DOHH2 (cell line): Measurements from ENCODE around the gene KHDRBS2.

Experiments
- H3F3A ChIP-seq: fragments of 200-600 bp; sonication (generic), shearing (Covaris generic); 2 replicates; pipeline ENCODE4 v1.6.0; 2016; ENCODE audit warnings: antibody characterized with exemption, mild to moderate bottlenecking; ENCODE audit not compliant: control insufficient read depth, insufficient read depth
- H3K27ac ChIP-seq: fragments of 200-600 bp; sonication (generic); 2 replicates; pipeline ENCODE4 v1.5.1; 2014; ENCODE audit warnings: low read depth, mild to moderate bottlenecking, low read length, moderate library complexity
- H3K27me3 ChIP-seq: fragments of 200-600 bp; sonication (generic); 2 replicates; pipeline ENCODE4 v1.6.1; 2014; ENCODE audit warnings: mild to moderate bottlenecking, low read length, mixed read lengths; ENCODE audit not compliant: control insufficient read depth
- H3K36me3 ChIP-seq: fragments of 200-600 bp; sonication (generic); 2 replicates; pipeline ENCODE4 v1.6.1; 2014; ENCODE audit warnings: mild to moderate bottlenecking, low read length, moderate library complexity, mixed read lengths; ENCODE audit not compliant: control insufficient read depth
- H3K4me1 ChIP-seq: fragments of 200-600 bp; sonication (generic); 2 replicates; pipeline ENCODE4 v1.6.1; 2014; ENCODE audit warnings: mild to moderate bottlenecking, low read length, mixed read lengths; ENCODE audit not compliant: control insufficient read depth
- H3K4me2 ChIP-seq: fragments of 200-600 bp; sonication (generic); 2 replicates; pipeline ENCODE4 v1.6.0; 2014; ENCODE audit warnings: mild to moderate bottlenecking, low read length, moderate library complexity
- H3K4me3 ChIP-seq: fragments of 200-600 bp; sonication (generic); 2 replicates; pipeline ENCODE4 v1.5.1; 2014; ENCODE audit warnings: mild to moderate bottlenecking, low read length, mixed read lengths
- H3K79me2 ChIP-seq: fragments of 200-600 bp; sonication (generic); 2 replicates; pipeline ENCODE4 v1.6.1; 2014; ENCODE audit warnings: mild to moderate bottlenecking, low read length, mixed read lengths; ENCODE audit not compliant: control insufficient read depth
- H3K9me2 ChIP-seq: fragments of 200-600 bp; sonication (generic); replicated peaks from 2 replicates; pipeline ENCODE4 v1.6.1; 2014; ENCODE audit warnings: mild to moderate bottlenecking, low read length, mixed read lengths; ENCODE audit not compliant: control insufficient read depth
- H3K9me3 ChIP-seq: fragments of 200-600 bp; sonication (generic); 2 replicates; pipeline ENCODE4 v1.6.1; 2014; ENCODE audit warnings: antibody characterized with exemption, low read length, mixed read lengths; ENCODE audit not compliant: control insufficient read depth, insufficient read depth
- H4K20me1 ChIP-seq: fragments of 200-600 bp; sonication (generic); 2 replicates; pipeline ENCODE4 v1.6.0; 2014; ENCODE audit warnings: low read depth, mild to moderate bottlenecking, antibody characterized with exemption, low read length, moderate library complexity; ENCODE audit not compliant: control insufficient read depth, insufficient read depth
- CTCF ChIP-seq: fragments of 200-600 bp; sonication (generic); IDR thresholded peaks from one replicate; pipeline ENCODE4 v1.5.1; 2014; ENCODE audit warnings: antibody characterized with exemption, mild to moderate bottlenecking, low read depth, low read length; ENCODE audit not compliant: poor library complexity, severe bottlenecking
- EZH2phosphoT487 ChIP-seq: fragments of 200-600 bp; sonication (generic); IDR thresholded peaks from 2 replicates; pipeline ENCODE4 v1.6.1; 2017; ENCODE audit warnings: borderline replicate concordance, mild to moderate bottlenecking, antibody characterized with exemption, low read length, moderate library complexity, mixed read lengths

Gene KHDRBS2

GRCh38 chr6:62075869-62076268, 210.2 kb downstream of the KHDRBS2 start:
- no peaks in the 10 kb centered on the region for H3K9me3 ChIP-seq
- no peaks in the 10 kb centered on the region for H3F3A ChIP-seq
- H3K4me2 ChIP-seq, result no peak overlapping the region
- H3K27me3 ChIP-seq, result no peaks in the 10 kb centered on the region
- no peaks in the 10 kb centered on the region for H3K9me2 ChIP-seq
- no peak overlapping the region for H3K27ac ChIP-seq
- H3K79me2 ChIP-seq, result no peaks in the 10 kb centered on the region
- no peaks in the 10 kb centered on the region for H3K36me3 ChIP-seq
- H3K4me1 ChIP-seq, result no peaks in the 10 kb centered on the region
- TF ChIP-seq CTCF (no peak), EZH2phosphoT487 (no peak)
- no peaks in the 10 kb centered on the region for H4K20me1 ChIP-seq
- H3K4me3 ChIP-seq, result no peak overlapping the region

GRCh38 chr6:62059901-62060300, 226.1 kb downstream of the KHDRBS2 start:
- H3K9me3 ChIP-seq, result no peaks in the 10 kb centered on the region; the same call in 1 of the 2 replicates
- H3K4me3 ChIP-seq, result no peak overlapping the region
- H3K4me1 ChIP-seq, result no peaks in the 10 kb centered on the region
- no peaks in the 10 kb centered on the region for H3K27me3 ChIP-seq
- no peak overlapping the region for H3K4me2 ChIP-seq
- TF ChIP-seq CTCF (no peak), EZH2phosphoT487 (no peak)
- H3K79me2 ChIP-seq, result no peaks in the 10 kb centered on the region
- H3K27ac ChIP-seq, result no peak overlapping the region
- H3F3A ChIP-seq, result no peaks in the 10 kb centered on the region
- H3K9me2 ChIP-seq, result no peaks in the 10 kb centered on the region
- no peaks in the 10 kb centered on the region for H4K20me1 ChIP-seq
- no peaks in the 10 kb centered on the region for H3K36me3 ChIP-seq

GRCh38 chr6:62057300-62057699, 228.7 kb downstream of the KHDRBS2 start:
- Histone ChIP-seq H4K20me1 (no peaks in the 10 kb centered on the region), H3K4me3 (no peak overlapping the region), H3K79me2 (no peaks in the 10 kb centered on the region), H3K36me3 (no peaks in the 10 kb centered on the region), H3K4me1 (no peaks in the 10 kb centered on the region), H3K9me2 (no peaks in the 10 kb centered on the region), H3K4me2 (no peak overlapping the region), H3K27me3 (no peaks in the 10 kb centered on the region), H3K27ac (no peak overlapping the region), H3K9me3 (no peaks in the 10 kb centered on the region; the same call in 1 of the 2 replicates), H3F3A (no peaks in the 10 kb centered on the region)
- no peak for TF ChIP-seq EZH2phosphoT487
- no peak for TF ChIP-seq CTCF

- Histone ChIP-seq H3K36me3 (no peaks in the 10 kb centered on the region), H3K79me2 (no peaks in the 10 kb centered on the region), H4K20me1 (no peaks in the 10 kb centered on the region), H3K9me3 (no peaks in the 10 kb centered on the region), H3K4me3 (no peak overlapping the region), H3K27me3 (no peaks in the 10 kb centered on the region), H3K27ac (no peak overlapping the region), H3K4me2 (no peak overlapping the region), H3K9me2 (no peaks in the 10 kb centered on the region), H3K4me1 (no peaks in the 10 kb centered on the region), H3F3A (no peaks in the 10 kb centered on the region)
- TF ChIP-seq EZH2phosphoT487 (no peak), CTCF (no peak)
Observed at GRCh38 chr6:62045502-62045901, 240.5 kb downstream of the KHDRBS2 start.
